Vagina (tissue), 2 donors: ENCODE data around the gene IFT57.

ENCODE experiments used
- CTCF ChIP-seq, 3 experiments: fragments of 450-650 bp in 2 of 3; fragments of 200-600 bp in 1 of 3; sonication (generic) in 1 of 3; IDR thresholded peaks; one replicate each; pipeline ENCODE4 v1.5.1; 2017 to 2019; ENCODE audit warnings: antibody characterized with exemption in 3 of 3, mild to moderate bottlenecking in 2 of 3, moderate library complexity in 2 of 3
- POLR2A ChIP-seq, 2 donors: fragments of 450-650 bp; IDR thresholded peaks; one replicate each; pipeline ENCODE4 v1.6.1; 2017; ENCODE audit warnings: antibody characterized with exemption in 2 of 2, mild to moderate bottlenecking in 2 of 2, moderate library complexity in 2 of 2
- POLR2AphosphoS5 ChIP-seq, 2 donors: sonication (generic); formaldehyde crosslinking; IDR thresholded peaks; one replicate each; pipeline ENCODE4 v1.9.0; 2017; ENCODE audit warnings: antibody characterized with exemption in 2 of 2, mild to moderate bottlenecking in 2 of 2, low read depth in 1 of 2; ENCODE audit not compliant: insufficient read depth in 1 of 2

GRCh38 chr3:108126348-108126747 is 95.9 kb downstream of the IFT57 start:
- TF ChIP-seq CTCF (IDR thresholded peaks at IDR 0.05) (no peak), POLR2A (IDR thresholded peaks at IDR 0.05) (no peak), POLR2AphosphoS5 (IDR thresholded peaks at IDR 0.05; ENCODE audit: insufficient read depth in 1 of 2, low read depth in 1 of 2) (no peak)
